Naive thymus-derived CD8-positive, alpha-beta T cell (primary cell): ENCODE results near the gene PPM1D. TPM values are rescaled to one million over a fixed set of nuclear protein-coding genes. Genes with fewer than 3 reads are reported as not detected.
A peak's percentile ranks its signal among the peaks of the same experiment; 100 is the strongest.
"Not testable (repeated sequence)": the region's sequence is repeated elsewhere in the genome, so short reads cannot be mapped to it uniquely, and the experiment has no call there.

Source experiments
- ATAC-seq, 2 donors: fragments of 150-1000 bp; cut with Tn5 transposase in 1 of 2; sonication (Bioruptor Pico), chemical (Tn5 transposase) in 1 of 2; 1 replicate in 1 of 2; 2 replicates in 1 of 2; pipeline ENCODE4 v1.10.0; 2021; ENCODE audit warnings: mild to moderate bottlenecking in 2 of 2, moderate library complexity in 2 of 2
- POLR2A ChIA-PET: fragments of 350-600 bp; sonication (Branson Sonifier 250); formaldehyde crosslinking; loops from one replicate; lab custom pipeline; 2021; ENCODE audit warnings: antibody characterized with exemption; lab: Charles Lee
- DNase-seq, 10 donors: peaks; one replicate each; pipeline versions ENCODE4 v3.0.0 to v3.0.0-alpha.2; 2020 to 2022
- H3K27ac Mint-ChIP-seq, 10 donors: one replicate each; pipeline ENCODE4 v1.8.0; 2020 to 2022; ENCODE audit warnings: mild to moderate bottlenecking in 10 of 10, mixed read lengths in 10 of 10, moderate library complexity in 4 of 10, inconsistent platforms in 1 of 10
- H3K27me3 Mint-ChIP-seq, 5 donors: one replicate each; pipeline ENCODE4 v1.8.0; 2021 to 2022; ENCODE audit warnings: mixed read lengths in 5 of 5
- H3K36me3 Mint-ChIP-seq, 3 donors: one replicate each; pipeline ENCODE4 v1.8.0; 2020 to 2022; ENCODE audit warnings: mixed read lengths in 3 of 3, mild to moderate bottlenecking in 2 of 3, inconsistent platforms in 1 of 3
- H3K4me1 Mint-ChIP-seq, 4 donors: one replicate each; pipeline ENCODE4 v1.8.0; 2021 to 2022; ENCODE audit warnings: mixed read lengths in 4 of 4
- H3K4me3 Mint-ChIP-seq, 10 donors: one replicate each; pipeline ENCODE4 v1.8.0; 2020 to 2022; ENCODE audit warnings: mild to moderate bottlenecking in 10 of 10, mixed read lengths in 10 of 10, moderate library complexity in 6 of 10, inconsistent platforms in 1 of 10
- H3K9me3 Mint-ChIP-seq, 9 donors: one replicate each; pipeline ENCODE4 v1.8.0; 2020 to 2022; ENCODE audit warnings: mixed read lengths in 9 of 9, mild to moderate bottlenecking in 3 of 9, inconsistent platforms in 1 of 9, moderate library complexity in 1 of 9
- polyA plus RNA-seq, 3 donors: library from polyadenylated mRNA; unstranded; fragments of 300-500 nt; fragmentation: Illumina TruSeq; gene quantifications; one replicate each; pipeline ENCODE4 v1.2.3, GENCODE V29; 2021
- total RNA-seq, 8 experiments: library from RNA in 2 of 8; stranded (reverse) in 2 of 8; gene quantifications; one replicate each; pipeline ENCODE4 v1.2.3 and lab custom pipeline; 2021 to 2026

The PPM1D gene
- total RNA-seq (10 to 100 TPM; 18.3 to 18.6 TPM), polyA plus RNA-seq (10 to 100 TPM in 1 of 3 donors, 1 to 10 TPM in 2; 5.8 to 10.9 (median 6.0) TPM), total RNA-seq (lab: John Stamatoyannopoulos, UW) (18.8 to 42.3 (median 31.5) reads per million in 6 experiments)

GRCh38 chr17:60599620-60600489, at the start of gene PPM1D:
Gene PPM1D (plus strand): TSS chr17:60600193. CDS start chr17:60600415, 222 bp downstream.
- Mint-ChIP-seq H3K9me3 (no peaks in the 10 kb centered on the region), H3K27me3 (peaks cover 0 to 2% (median 0%) of the 10 kb centered on the region in 5 donors), H3K4me1 (peaks cover 15 to 53% (median 38%) of the 10 kb centered on the region in 4 donors), H3K36me3 (no peaks in the 10 kb centered on the region), H3K4me3 (peak within 1 kb of the TSS; percentile 94 to 99 (median 96)), H3K27ac (peak within 1 kb of the TSS; percentile 92 to 98 (median 96))
- DNase-seq (peak; percentile 95 to 99 (median 96)), ATAC-seq (peak; percentile 91 to 93)
- POLR2A ChIA-PET: interaction anchor here (0.6 to 3.8 kb wide), 4 partner anchors 13 to 1264 kb away, joined by 3 to 20 read pairs (median 6); partner anchors contain the start of genes APPBP2, BCAS3 and BRIP1

DNA sequence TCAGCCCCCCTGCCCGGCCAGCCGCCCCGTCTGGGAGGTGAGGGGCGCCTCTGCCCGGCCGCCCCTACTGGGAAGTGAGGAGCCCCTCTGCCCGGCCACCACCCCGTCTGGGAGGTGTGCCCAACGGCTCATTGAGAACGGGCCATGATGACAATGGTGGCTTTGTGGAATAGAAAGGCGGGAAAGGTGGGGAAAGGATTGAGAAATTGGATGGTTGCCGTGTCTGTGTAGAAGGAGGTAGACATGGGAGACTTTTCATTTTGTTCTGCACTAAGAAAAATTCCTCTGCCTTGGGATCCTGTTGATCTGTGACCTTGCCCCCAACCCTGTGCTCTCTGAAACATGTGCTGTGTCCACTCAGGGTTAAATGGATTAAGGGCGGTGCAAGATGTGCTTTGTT, 47.7 kb upstream of the PPM1D start:
- H3K9me3 Mint-ChIP-seq: peaks cover 0 to 15% (median 3%) of the 10 kb centered on the region in 9 donors
- H3K4me1 Mint-ChIP-seq, DNase-seq, H3K27me3 Mint-ChIP-seq, ATAC-seq, POLR2A ChIA-PET, H3K27ac Mint-ChIP-seq, H3K36me3 Mint-ChIP-seq, H3K4me3 Mint-ChIP-seq: not testable (repeated sequence)

GRCh38 chr17:60554377-60554788, 45.6 kb upstream of the PPM1D start:
- Mint-ChIP-seq H3K4me3 (no peak overlapping the region), H3K9me3 (peaks cover 0 to 34% (median 13%) of the 10 kb centered on the region in 9 donors), H3K4me1 (no peaks in the 10 kb centered on the region), H3K27me3 (peaks cover 0 to 3% (median 0%) of the 10 kb centered on the region in 5 donors), H3K36me3 (peaks cover 0 to 17% (median 10%) of the 10 kb centered on the region in 3 donors), H3K27ac (no peak overlapping the region)
- ATAC-seq: no peak
- POLR2A ChIA-PET: no interaction called here
- no peak for DNase-seq

- Mint-ChIP-seq H3K9me3 (peaks cover 0 to 34% (median 13%) of the 10 kb centered on the region in 9 donors), H3K36me3 (peaks cover 0 to 17% (median 12%) of the 10 kb centered on the region in 3 donors), H3K4me3 (no peak overlapping the region), H3K27me3 (peaks cover 0 to 5% (median 2%) of the 10 kb centered on the region in 5 donors), H3K27ac (no peak overlapping the region), H3K4me1 (no peaks in the 10 kb centered on the region)
- POLR2A ChIA-PET: interaction anchor here (0.6 kb wide), 1 partner anchor 208 kb away, joined by 3 read pairs; no protein-coding TSS in a partner anchor
- ATAC-seq: no peak
- no peak for DNase-seq
Measured at GRCh38 chr17:60555786-60556185, 44.2 kb upstream of the PPM1D start.

GRCh38 chr17:60557805-60558204, 42.2 kb upstream of the PPM1D start:
- ATAC-seq (no peak), DNase-seq (peak in 1 of 10 donors; percentile 7)
- H3K27me3 Mint-ChIP-seq: peaks cover 0 to 8% (median 2%) of the 10 kb centered on the region in 5 donors
- H3K9me3 Mint-ChIP-seq: peaks cover 0 to 34% (median 13%) of the 10 kb centered on the region in 9 donors
- peak overlapping the region in 1 of 10 donors; percentile 24 for H3K27ac Mint-ChIP-seq
- no peak overlapping the region for H3K4me3 Mint-ChIP-seq
- POLR2A ChIA-PET: no interaction called here
- H3K36me3 Mint-ChIP-seq: peaks cover 0 to 17% (median 11%) of the 10 kb centered on the region in 3 donors
- H3K4me1 Mint-ChIP-seq: no peaks in the 10 kb centered on the region

DNA sequence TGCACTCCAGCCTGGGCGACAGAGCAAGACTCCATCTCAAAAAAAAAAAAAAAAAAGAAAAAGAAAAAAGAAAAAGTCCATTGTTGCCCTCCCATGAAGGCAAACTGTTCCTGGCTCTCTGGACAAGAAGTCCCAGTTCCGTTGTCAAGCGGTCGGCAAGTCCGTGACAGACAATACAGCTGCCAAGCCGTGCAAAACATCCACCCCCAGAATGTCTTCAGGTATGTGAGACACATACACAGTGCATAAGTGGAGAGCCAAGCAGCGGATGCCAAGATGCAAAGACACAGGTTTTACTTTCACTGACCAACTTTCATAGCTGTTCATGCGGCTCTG, 40.4 kb upstream of the PPM1D start:
- no peak for ATAC-seq
- peaks cover 0 to 29% (median 10%) of the 10 kb centered on the region in 9 donors for H3K9me3 Mint-ChIP-seq
- peaks cover 0 to 17% (median 8%) of the 10 kb centered on the region in 3 donors for H3K36me3 Mint-ChIP-seq
- POLR2A ChIA-PET: no interaction called here
- peaks cover 0 to 8% (median 2%) of the 10 kb centered on the region in 5 donors for H3K27me3 Mint-ChIP-seq
- H3K27ac Mint-ChIP-seq: no peak overlapping the region
- no peaks in the 10 kb centered on the region for H3K4me1 Mint-ChIP-seq
- no peak overlapping the region for H3K4me3 Mint-ChIP-seq
- DNase-seq: no peak

DNA sequence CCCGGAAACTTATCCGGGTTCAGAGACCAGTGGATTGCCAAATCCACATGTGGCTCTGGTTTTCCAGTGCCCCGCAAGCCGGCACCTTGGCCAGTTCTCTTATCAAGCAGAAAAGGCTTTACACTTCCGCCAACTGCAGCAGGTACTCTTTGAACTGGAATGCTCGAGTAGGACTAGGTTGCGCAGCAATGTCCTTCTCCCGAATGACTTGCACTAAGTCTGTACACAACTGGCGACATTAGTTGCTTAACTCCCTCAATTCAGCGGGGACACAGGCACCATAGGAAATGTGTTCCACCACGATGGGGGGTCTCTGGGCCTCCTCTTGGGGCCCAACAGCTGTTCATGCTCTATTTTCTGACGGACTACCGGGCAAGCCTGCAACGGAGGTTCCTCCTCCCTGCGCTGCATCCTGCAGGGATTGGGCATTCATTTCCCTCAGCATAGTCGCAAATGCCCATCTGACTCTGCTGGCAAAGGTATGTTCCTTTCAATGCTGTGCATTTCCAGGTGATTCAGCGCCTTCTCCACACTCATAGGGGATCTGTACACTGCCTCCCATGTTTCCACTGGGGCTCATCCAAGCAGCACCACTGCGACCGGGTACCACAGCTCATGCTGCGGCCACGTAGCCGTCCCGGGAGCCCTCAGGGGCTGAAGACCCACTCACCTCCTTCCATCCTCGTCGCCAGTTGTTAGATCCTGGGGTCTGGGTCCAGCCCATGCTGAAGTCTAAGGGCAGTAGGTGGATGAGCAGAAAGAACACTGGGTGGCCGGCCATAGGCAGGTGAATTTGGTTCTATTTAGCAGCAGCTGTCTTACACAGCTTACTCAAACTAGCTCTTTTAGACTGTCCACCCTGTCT, 39.8 kb upstream of the PPM1D start:
- H3K9me3 Mint-ChIP-seq: peaks cover 0 to 29% (median 10%) of the 10 kb centered on the region in 9 donors
- peaks cover 0 to 17% (median 8%) of the 10 kb centered on the region in 3 donors for H3K36me3 Mint-ChIP-seq
- no peak overlapping the region for H3K27ac Mint-ChIP-seq
- DNase-seq: no peak
- H3K4me1 Mint-ChIP-seq: no peaks in the 10 kb centered on the region
- ATAC-seq: no peak
- H3K27me3 Mint-ChIP-seq: peaks cover 0 to 8% (median 2%) of the 10 kb centered on the region in 5 donors
- POLR2A ChIA-PET: no interaction called here
- H3K4me3 Mint-ChIP-seq: no peak overlapping the region

DNA sequence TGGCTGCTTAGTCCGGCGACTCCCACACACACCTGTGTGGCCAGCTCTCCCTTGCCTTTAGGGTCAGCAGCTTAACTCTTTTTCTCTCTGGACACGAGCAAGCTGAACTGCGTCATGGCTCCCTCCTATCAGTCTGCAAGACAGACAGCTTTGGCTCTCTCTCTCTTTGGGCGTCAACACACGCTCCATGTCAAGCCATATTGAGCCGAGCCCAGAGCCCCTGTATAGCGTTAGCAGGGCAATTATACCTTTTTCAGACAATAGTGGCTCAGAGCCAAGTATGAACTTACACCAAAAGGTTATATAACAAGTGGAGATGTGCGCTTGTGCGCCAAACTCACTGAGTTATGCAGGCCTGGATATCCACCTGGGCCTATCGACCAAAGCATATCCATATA, 39.1 kb upstream of the PPM1D start:
- peaks cover 0 to 29% (median 10%) of the 10 kb centered on the region in 9 donors for H3K9me3 Mint-ChIP-seq
- DNase-seq (no peak), ATAC-seq (no peak)
- POLR2A ChIA-PET: no interaction called here
- H3K36me3 Mint-ChIP-seq: peaks cover 0 to 17% (median 8%) of the 10 kb centered on the region in 3 donors
- no peak overlapping the region for H3K27ac Mint-ChIP-seq
- H3K27me3 Mint-ChIP-seq: peaks cover 0 to 8% (median 2%) of the 10 kb centered on the region in 5 donors
- H3K4me1 Mint-ChIP-seq: no peaks in the 10 kb centered on the region
- no peak overlapping the region for H3K4me3 Mint-ChIP-seq

DNA sequence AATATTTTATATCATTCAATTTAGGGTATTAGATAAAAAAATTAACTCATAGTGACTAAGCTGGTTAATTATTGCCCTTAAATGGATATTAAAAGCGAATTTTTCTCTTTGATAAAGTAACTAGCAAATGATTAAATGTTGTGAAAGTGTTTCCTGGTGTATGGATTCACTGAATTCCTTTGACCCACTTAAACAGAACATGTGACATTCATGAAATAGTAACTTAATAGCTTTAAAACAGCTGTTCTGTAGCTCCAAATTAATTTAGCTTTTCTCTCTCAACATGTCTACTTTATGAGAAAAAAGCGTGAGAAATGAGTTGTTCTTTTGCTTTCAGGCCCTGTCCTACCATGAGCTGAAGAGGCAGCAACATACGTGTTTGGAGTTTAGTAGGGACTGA, 37.6 kb upstream of the PPM1D start:
- no peak for DNase-seq
- no peaks in the 10 kb centered on the region for H3K4me1 Mint-ChIP-seq
- H3K27ac Mint-ChIP-seq: no peak overlapping the region
- H3K27me3 Mint-ChIP-seq: peaks cover 0 to 8% (median 2%) of the 10 kb centered on the region in 5 donors
- no peak overlapping the region for H3K4me3 Mint-ChIP-seq
- H3K36me3 Mint-ChIP-seq: peaks cover 0 to 11% (median 8%) of the 10 kb centered on the region in 3 donors
- H3K9me3 Mint-ChIP-seq: peaks cover 0 to 20% (median 8%) of the 10 kb centered on the region in 9 donors
- no peak for ATAC-seq
- POLR2A ChIA-PET: no interaction called here

- no peak for DNase-seq
- no peak overlapping the region for H3K4me3 Mint-ChIP-seq
- no peaks in the 10 kb centered on the region for H3K4me1 Mint-ChIP-seq
- H3K36me3 Mint-ChIP-seq: peaks cover 0 to 3% (median 2%) of the 10 kb centered on the region in 3 donors
- H3K27me3 Mint-ChIP-seq: peaks cover 0 to 8% (median 2%) of the 10 kb centered on the region in 5 donors
- H3K27ac Mint-ChIP-seq: peak overlapping the region in 1 of 10 donors; percentile 28
- H3K9me3 Mint-ChIP-seq: peaks cover 0 to 7% (median 0%) of the 10 kb centered on the region in 9 donors
- POLR2A ChIA-PET: no interaction called here
- ATAC-seq: no peak
Measured at GRCh38 chr17:60563743-60564142, 36.2 kb upstream of the PPM1D start.

DNA sequence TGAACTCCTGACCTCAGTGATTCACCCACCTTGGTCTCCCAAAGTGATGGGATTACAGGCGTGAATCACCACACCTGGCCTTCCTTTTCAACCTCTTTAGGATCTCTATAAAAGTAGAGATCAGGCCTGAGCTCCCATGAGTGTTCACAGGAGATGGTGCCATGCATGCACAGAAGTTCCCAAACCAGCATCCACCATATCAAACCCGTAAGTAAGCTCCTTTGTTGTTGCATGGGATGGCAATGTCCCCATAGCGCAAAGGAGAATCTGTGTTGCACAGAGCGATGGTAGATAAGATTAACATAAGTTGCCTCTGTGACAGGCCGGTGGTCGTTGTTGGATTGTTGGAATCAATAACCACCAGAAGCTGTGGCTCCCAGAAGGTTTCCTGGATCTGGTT, 34.8 kb upstream of the PPM1D start:
- H3K4me1 Mint-ChIP-seq: peaks cover 0 to 2% (median 0%) of the 10 kb centered on the region in 4 donors
- H3K4me3 Mint-ChIP-seq: no peak overlapping the region
- no peak for ATAC-seq
- H3K9me3 Mint-ChIP-seq: no peaks in the 10 kb centered on the region
- POLR2A ChIA-PET: no interaction called here
- DNase-seq: no peak
- H3K27me3 Mint-ChIP-seq: peaks cover 0 to 8% (median 1%) of the 10 kb centered on the region in 5 donors
- no peak overlapping the region for H3K27ac Mint-ChIP-seq
- peaks cover 0 to 1% (median 0%) of the 10 kb centered on the region in 3 donors for H3K36me3 Mint-ChIP-seq
